ENCODE results near the gene NEK2.

GRCh38 chr1:211642870-211643269, 32.6 kb downstream of the NEK2 start:
- TF ChIP-seq CTCF (conservative IDR thresholded peaks at IDR 0.05; ENCODE audit: low read length) (no peak), EZH2phosphoT487 (IDR thresholded peaks at IDR 0.05; ENCODE audit: borderline replicate concordance) (no peak)
